Activated CD4-positive, alpha-beta T cell treated with anti-CD3 and anti-CD28 coated beads for 24 hours (primary cell): ENCODE data around the gene PCSK5.

ENCODE experiments used
- DNase-seq, 2 donors: peaks; one replicate each; pipeline ENCODE4 v3.0.0-alpha.2; 2020; ENCODE audit warnings: low read depth in 2 of 2

PCSK5 gene

DNA sequence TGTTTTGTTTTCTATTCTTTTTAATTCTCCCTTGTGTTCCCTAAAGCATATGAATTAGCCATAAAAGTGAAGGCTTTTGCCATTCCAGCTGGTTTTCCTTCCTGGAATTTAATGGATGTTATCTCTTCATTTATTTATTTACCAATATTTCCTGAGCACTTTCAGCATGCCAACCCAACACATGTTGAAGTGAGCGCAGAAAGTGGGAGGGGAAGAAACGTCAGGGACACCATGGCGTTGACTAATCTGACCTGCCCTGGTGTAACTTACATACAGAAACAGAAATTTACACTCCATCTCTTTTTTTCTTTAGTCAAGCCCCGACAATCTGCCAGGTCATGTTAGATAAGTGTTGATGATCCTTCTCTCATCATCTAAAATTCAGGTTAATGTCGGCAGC is 247.5 kb downstream of the PCSK5 start:
- DNase-seq: no peak

DNA sequence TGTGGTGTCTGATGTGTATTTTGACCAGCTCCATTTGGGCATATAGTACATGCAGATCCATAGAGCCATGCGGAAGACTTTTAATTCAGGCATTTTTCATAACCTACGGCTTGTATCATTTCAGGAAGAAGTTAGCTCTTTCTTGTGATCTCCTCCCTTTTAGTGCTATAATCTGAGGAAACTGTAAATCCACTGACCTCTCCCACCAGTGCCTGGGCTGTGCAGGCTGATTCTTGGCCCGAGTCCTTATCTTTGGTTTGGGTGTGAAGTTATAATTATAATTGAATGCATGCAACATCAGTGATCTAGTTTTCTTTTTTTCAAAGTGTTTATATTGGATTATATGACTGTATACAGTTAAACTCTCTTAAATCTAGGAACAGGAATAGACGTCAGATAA is 247.9 kb downstream of the PCSK5 start:
- DNase-seq: no peak

- no peak for DNase-seq
Observed at GRCh38 chr9:76143834-76144233, 253.4 kb downstream of the PCSK5 start.

GRCh38 chr9:76150013-76150412 is 259.5 kb downstream of the PCSK5 start:
- no peak for DNase-seq

DNA sequence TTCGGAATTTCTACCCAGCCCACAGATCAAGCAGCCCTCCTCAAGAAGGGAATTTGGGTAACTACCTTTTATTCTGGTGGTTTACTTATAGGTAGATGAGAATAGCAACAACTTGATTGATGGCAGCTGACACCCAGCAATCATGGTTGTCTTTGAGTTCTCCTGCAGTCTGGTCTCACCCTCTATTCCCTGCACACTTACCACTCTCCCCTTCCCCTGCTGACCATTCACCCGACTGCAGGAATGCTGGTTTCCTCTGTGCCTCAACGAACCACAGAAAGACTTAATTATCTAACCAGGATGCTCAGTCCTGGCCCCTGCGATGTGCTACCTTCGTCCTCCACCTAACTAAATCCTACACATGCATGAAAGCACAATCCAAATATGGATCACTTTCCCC is 260.8 kb downstream of the PCSK5 start:
- DNase-seq: no peak

GRCh38 chr9:76153339-76153738 is 262.9 kb downstream of the PCSK5 start:
- no peak for DNase-seq

DNA sequence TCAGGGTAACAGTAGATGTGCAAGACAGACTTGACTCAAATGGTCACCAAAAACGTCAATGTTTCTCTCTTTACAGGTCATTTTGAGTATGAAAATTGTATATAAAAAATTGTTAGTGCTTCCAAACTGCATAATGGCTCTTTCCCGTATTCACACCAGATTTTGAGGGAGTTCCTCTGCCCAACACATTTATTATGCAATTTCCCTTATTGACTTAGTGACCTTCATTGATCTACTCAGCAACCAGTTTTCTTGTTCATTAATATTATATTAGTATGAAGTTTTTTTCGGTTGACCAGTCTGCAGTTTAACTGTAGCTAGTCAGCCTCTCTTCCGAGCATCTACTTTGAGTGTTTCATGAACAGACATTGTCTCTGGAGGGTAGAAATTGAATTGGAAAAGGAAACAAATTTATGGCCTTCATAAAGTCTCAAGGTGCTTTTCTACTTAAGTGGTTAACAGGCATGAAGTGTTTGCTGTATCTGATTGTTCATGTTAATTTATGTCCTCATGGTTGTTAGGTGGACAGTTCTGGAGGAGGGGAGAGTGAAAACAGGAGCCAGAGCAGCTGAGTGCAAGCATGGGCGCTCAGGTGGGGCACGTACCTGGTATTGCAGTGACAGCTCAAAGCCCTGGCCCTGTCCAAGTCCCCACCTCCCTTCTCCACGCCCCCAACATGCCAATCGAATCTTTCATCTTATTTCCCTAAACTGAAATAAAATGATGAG is 263.6 kb downstream of the PCSK5 start:
- no peak for DNase-seq

DNA sequence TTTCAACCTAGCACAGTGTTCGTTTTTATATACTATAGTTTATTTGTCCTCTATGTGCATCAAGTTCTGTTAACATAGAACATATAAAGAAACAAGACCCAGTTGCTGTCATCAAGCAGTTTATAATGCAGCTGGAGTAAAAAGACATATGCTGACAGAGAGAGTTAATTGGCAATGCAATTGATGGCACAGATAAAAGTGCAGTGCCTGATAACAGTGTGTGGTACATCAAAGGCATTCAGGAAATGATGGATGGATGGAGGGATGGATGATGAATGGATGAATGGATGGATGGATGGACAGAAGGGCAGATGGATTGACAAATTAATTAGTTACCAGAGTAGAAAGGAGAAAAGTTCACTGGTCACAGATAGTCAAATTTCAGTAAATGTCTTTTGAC is 264.9 kb downstream of the PCSK5 start:
- DNase-seq: no peak

GRCh38 chr9:76158713-76159112 is 268.2 kb downstream of the PCSK5 start:
- no peak for DNase-seq

GRCh38 chr9:76159293-76159926 is 268.9 kb downstream of the PCSK5 start:
- no peak for DNase-seq

DNA sequence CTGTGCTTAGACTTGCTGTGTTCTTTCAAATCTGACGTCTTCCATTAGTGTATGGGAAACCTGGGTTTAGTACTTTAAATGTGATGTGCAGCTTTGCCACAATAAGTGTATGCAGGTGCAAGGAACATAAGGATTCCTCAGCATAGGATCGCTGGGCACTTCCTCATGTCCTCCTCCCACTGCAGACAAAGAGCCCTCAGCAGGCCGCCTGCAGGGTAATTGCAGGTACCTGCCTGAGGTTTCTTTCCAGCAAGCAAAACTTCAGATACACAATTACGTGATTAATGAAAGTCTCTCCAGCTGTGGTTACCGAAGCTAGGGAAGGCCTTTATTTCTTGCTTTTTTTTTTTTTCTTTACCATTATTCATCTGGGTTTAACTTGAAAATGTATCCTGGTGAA is 270.6 kb downstream of the PCSK5 start:
- DNase-seq: no peak

DNA sequence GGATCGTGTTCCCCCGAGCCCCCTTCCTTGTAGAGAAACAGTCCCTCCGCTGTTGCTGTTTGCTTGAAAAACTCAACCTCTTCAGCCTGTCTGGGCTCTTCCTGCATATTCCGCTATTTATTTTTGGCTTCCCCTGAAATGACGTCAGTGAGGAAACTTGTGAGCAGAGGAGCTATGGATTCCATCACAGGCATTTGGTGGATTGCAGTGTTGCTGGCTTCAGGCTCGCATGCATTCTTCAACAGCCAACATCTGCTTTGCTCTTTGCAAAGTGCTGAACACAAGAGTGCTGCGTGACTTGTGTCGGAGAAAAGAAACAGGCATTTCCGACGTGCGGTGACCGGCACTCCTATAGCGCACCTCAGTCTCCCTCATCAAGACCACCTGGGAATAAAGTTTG is 271.1 kb downstream of the PCSK5 start:
- DNase-seq: no peak

DNA sequence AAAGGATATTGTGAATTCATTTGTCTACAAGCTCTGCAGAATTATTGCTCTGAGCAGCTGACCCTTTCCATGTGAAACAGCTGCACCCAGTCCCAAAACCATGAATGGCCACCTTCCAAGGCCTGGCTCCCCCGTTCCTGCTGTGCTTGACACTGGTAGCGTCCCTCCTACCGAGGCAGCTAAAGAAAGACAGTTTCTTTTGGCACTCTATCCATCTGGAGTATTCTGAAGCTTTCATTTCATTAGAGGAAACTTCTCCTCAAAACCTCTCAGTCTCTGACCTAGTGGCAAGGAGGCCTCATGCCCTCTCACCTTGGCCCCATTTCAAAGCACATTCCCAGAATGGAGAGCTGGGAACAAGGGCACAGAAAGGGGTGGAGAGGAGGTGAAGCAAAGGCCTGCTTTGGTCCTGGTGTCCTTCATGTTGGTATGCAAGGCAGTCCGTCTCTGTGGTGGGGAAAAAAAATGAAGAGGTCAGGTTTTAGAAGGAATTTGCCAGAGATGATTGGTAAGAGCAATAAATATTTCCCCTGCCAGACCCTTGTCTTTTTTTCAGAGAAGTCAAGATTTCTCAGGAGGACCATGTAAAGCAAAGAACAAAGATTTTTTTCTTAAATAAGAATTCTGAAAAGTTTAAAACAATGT is 271.7 kb downstream of the PCSK5 start:
- no peak for DNase-seq

DNA sequence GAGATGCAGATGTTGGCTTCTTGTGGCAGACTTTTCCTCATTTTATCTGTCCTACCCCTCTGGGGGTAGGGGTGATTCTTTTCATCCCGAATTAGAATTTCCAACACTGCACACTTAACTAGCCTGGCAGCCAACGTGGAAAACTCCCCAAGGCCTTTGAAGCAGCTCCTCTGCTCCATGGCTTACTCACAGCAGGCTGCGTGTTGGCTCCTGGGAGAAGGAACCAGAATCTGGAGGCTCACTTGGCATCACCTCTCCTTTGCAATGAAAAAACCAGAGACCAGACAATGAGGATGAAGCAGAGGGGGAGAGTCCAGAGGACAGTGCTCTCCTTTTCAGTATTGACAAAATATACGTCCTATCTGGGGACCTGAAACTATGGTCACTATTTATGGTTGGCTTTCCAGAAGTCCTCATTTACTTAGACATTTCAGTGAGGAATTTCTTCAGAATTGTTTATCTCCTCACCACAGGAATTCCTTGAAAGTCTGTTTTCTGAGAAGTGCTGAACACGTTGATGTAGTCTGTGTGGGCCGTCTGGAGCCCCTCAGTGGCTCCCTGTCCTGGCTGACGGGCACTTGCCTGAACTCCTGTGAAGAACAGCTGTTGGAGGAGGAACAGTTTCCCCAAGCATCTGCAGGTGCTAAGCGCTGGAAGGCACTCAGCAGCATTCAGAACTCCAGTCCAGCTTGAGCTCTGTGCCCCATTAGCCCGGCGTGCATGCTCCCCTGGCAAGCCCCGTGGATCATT is 272.5 kb downstream of the PCSK5 start:
- no peak for DNase-seq

DNA sequence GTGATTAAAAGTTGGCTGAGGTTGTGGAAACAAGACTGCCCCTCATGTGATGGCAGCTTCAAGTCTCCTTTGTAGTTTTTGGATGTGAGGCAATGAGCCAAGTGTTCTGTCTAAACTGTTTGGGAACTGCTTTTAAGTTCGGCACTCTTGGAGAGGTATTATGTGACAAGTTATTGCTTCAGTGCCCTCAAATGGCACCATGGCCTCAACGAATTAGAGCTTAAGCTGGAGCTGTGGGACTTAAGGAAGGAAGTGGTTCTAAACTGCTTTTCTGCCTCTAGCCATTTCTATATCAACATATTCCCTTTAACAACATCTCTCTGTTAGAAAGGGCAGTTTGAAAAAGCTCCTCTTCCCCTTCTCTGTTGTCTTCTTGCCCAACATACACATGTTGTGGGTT is 276.1 kb downstream of the PCSK5 start:
- DNase-seq: no peak

GRCh38 chr9:76176171-76176570 is 285.7 kb downstream of the PCSK5 start:
- DNase-seq: no peak

DNA sequence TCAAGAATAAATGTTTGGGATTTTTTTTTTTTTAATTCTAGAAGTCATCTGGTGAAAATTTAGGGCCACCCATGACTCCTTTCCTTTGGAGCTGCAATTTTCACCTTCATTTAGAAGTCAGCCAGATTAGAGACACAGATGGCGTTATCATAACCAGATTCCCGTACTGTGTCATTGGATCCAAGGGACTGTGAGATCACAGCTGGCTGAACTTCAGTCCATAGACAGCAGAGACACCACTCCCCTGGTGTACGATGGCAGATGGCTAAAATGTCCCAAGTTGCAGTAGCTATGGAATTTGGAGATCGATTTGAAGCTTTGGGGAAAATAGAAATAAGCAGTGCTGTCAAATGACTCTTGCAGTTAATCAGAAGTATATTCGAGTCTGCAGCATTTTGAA is 287.5 kb downstream of the PCSK5 start:
- no peak for DNase-seq

GRCh38 chr9:76180541-76180940 is 290.1 kb downstream of the PCSK5 start:
- DNase-seq: no peak

GRCh38 chr9:76181020-76181641 is 290.7 kb downstream of the PCSK5 start:
- no peak for DNase-seq

DNA sequence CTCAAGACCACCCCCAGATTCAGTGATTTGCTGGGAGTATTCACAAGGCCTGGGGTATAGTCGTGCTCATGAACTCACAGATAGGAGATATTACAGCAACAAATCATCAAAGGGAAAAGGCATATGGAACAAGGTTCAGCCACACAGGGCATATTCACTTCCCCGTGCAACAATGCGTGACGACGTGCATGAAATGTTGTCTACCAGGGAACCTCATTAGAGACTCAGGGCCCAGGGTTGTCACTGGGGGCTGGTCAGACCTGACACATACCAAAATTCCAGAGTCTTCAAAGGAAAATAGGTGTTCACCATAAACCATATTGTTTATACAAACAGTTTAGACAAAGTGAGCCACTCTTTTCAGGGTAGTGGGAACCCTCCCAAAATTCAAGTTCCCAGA is 291.3 kb downstream of the PCSK5 start:
- no peak for DNase-seq

- no peak for DNase-seq
Observed at GRCh38 chr9:76185432-76185831, 295.0 kb downstream of the PCSK5 start.

DNA sequence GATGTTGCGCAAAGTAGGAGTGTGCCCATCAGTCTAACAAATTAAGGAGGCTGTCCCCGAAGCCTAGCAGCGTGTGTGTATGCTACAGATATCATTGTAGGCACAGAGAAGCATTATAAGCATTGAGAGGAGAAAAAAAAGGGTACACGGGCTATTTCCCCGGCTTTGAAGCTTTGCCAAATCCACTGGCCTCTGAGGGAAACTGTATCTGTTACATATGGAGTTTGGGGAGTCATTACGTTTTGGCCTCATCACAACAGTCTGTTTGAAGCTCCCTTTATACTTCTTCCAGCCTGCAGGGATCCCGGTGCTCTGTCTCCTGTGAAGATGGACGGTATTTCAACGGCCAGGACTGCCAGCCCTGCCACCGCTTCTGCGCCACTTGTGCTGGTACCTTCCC is 297.8 kb downstream of the PCSK5 start:
- DNase-seq: no peak
